CD8-positive, alpha-beta memory T cell (primary cell): Measurements from ENCODE around the gene ABCA1. TPM values are rescaled to one million over a fixed set of nuclear protein-coding genes. Genes with fewer than 3 reads are reported as not detected.

ENCODE experiments used
- CTCF ChIA-PET: fragments of 350-600 bp; sonication (Branson Sonifier 250); formaldehyde crosslinking; loops from one replicate; lab custom pipeline; 2021; ENCODE audit warnings: antibody characterized with exemption; lab: Charles Lee
- POLR2A ChIA-PET: fragments of 350-600 bp; sonication (Branson Sonifier 250); formaldehyde crosslinking; loops from one replicate; lab custom pipeline; 2021; ENCODE audit warnings: antibody characterized with exemption; lab: Charles Lee
- DNase-seq, 5 donors: peaks; one replicate each; pipeline versions ENCODE4 v3.0.0 to v3.0.0-alpha.2; 2020 to 2022; ENCODE audit warnings: mixed read lengths in 1 of 5
- H3K27ac ChIP-seq: one replicate; pipeline ENCODE4 v1.7.0; 2013; ENCODE audit warnings: low read depth, mild to moderate bottlenecking, low read length, moderate library complexity
- H3K27me3 ChIP-seq: 2 replicates; pipeline ENCODE4 v1.7.0; 2013; ENCODE audit warnings: low read length, mild to moderate bottlenecking; ENCODE audit not compliant: insufficient read depth, poor library complexity, severe bottlenecking
- H3K36me3 ChIP-seq: 2 replicates; pipeline ENCODE4 v1.7.0; 2013; ENCODE audit warnings: mild to moderate bottlenecking, low read length, moderate library complexity; ENCODE audit not compliant: insufficient read depth
- H3K4me1 ChIP-seq: 2 replicates; pipeline ENCODE4 v1.7.0; 2013; ENCODE audit warnings: mild to moderate bottlenecking, low read length, moderate library complexity; ENCODE audit not compliant: insufficient read depth
- H3K4me3 ChIP-seq: 2 replicates; pipeline ENCODE4 v1.7.0; 2013; ENCODE audit warnings: mild to moderate bottlenecking, low read length
- H3K9me3 ChIP-seq: 2 replicates; pipeline ENCODE4 v1.7.0; 2013; ENCODE audit warnings: mild to moderate bottlenecking, low read length
- H3K27ac Mint-ChIP-seq, 8 donors: one replicate each; pipeline ENCODE4 v1.8.0; 2020 to 2021; ENCODE audit warnings: mixed read lengths in 8 of 8, mild to moderate bottlenecking in 6 of 8, inconsistent platforms in 3 of 8, moderate library complexity in 3 of 8
- H3K27me3 Mint-ChIP-seq, 2 donors: one replicate each; pipeline ENCODE4 v1.8.0; 2020 to 2021; ENCODE audit warnings: mixed read lengths in 2 of 2, mild to moderate bottlenecking in 1 of 2, moderate library complexity in 1 of 2
- H3K36me3 Mint-ChIP-seq, 3 donors: one replicate each; pipeline ENCODE4 v1.8.0; 2020 to 2021; ENCODE audit warnings: mixed read lengths in 3 of 3, inconsistent platforms in 1 of 3, mild to moderate bottlenecking in 1 of 3
- H3K4me1 Mint-ChIP-seq, 3 donors: one replicate each; pipeline ENCODE4 v1.8.0; 2020 to 2021; ENCODE audit warnings: mixed read lengths in 3 of 3, inconsistent platforms in 1 of 3, mild to moderate bottlenecking in 1 of 3
- H3K4me3 Mint-ChIP-seq, 7 donors: one replicate each; pipeline ENCODE4 v1.8.0; 2020 to 2021; ENCODE audit warnings: mixed read lengths in 7 of 7, mild to moderate bottlenecking in 6 of 7, moderate library complexity in 4 of 7, inconsistent platforms in 2 of 7
- H3K9me3 Mint-ChIP-seq, 5 donors: one replicate each; pipeline ENCODE4 v1.8.0; 2020 to 2022; ENCODE audit warnings: mixed read lengths in 5 of 5, mild to moderate bottlenecking in 3 of 5, moderate library complexity in 2 of 5, inconsistent platforms in 1 of 5
- polyA plus RNA-seq: library from polyadenylated mRNA; unstranded; fragments of 300-500 nt; fragmentation: Illumina TruSeq; gene quantifications from one replicate; pipeline ENCODE4 v1.2.3, GENCODE V29; 2021
- total RNA-seq, 2 experiments: library from RNA; stranded (reverse); gene quantifications; one replicate each; pipeline ENCODE4 v1.2.3, GENCODE V29; 2021

ABCA1 gene
- total and polyA plus RNA-seq, 3 experiments from 2014 or later: 0.83 to 0.89 TPM; not detected in 1

DNA sequence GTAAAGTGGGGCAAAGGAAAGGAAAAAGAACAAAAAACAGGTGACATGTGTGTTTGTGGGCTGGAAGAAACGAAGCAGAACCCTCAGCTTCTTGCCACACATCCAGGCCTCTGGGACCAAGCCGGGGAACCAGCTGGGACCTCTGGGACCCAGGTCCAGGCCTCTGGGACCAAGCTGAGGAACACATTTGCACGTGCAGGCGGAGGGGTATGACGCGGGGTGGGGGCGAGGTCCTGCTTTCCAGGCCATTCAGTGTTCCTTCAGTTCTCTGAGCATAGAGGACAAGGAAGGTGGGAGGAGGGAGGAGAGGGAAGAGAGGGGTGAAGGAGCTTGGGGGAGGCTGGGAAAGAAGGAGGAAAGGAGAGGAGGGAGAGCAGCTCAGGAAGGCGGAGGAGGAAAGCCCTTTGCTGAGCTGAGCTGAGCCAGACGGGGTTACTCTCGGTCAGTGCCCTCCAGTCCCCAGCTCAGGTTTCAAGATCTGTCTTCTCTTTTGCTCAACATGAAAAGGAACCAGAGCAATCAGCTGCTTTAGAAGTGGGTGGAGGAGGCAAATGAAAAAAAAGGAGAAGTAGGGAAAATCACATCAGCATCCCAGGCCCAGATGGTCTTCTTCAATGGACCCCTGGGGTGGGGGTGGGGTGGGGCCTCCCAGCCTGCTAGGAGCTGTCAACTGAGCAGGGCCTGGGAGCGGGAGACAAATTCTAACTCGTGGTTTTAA is 59.1 kb downstream of the ABCA1 start:
- no peak for DNase-seq
- CTCF ChIA-PET: no interaction called here

GRCh38 chr9:104868303-104868686 is 59.7 kb downstream of the ABCA1 start:
- Histone ChIP-seq H3K27me3 (no peaks in the 10 kb centered on the region), H3K9me3 (no peaks in the 10 kb centered on the region), H3K4me3 (no peak overlapping the region), H3K36me3 (no peaks in the 10 kb centered on the region), H3K27ac (no peak overlapping the region), H3K4me1 (peaks cover 5% of the 10 kb centered on the region)
- Mint-ChIP-seq H3K36me3 (peaks cover 0 to 6% (median 0%) of the 10 kb centered on the region in 3 donors), H3K4me3 (no peak overlapping the region), H3K9me3 (no peaks in the 10 kb centered on the region), H3K27ac (no peak overlapping the region), H3K4me1 (no peaks in the 10 kb centered on the region), H3K27me3 (peaks cover 2 to 11% of the 10 kb centered on the region in 2 donors)
- ChIA-PET CTCF (no interaction called here), POLR2A (no interaction called here)
- no peak for DNase-seq

More for the DNA sequence above, 59.1 kb downstream of the ABCA1 start:
- Histone ChIP-seq H3K27me3 (no peaks in the 10 kb centered on the region), H3K27ac (no peak overlapping the region), H3K36me3 (no peaks in the 10 kb centered on the region), H3K4me3 (no peak overlapping the region), H3K9me3 (no peaks in the 10 kb centered on the region), H3K4me1 (no peaks in the 10 kb centered on the region)
- POLR2A ChIA-PET: no interaction called here
- Mint-ChIP-seq H3K9me3 (no peaks in the 10 kb centered on the region), H3K27me3 (peaks cover 2 to 10% of the 10 kb centered on the region in 2 donors), H3K4me1 (no peaks in the 10 kb centered on the region), H3K4me3 (no peak overlapping the region), H3K36me3 (peaks cover 0 to 6% (median 0%) of the 10 kb centered on the region in 3 donors), H3K27ac (no peak overlapping the region)

DNA sequence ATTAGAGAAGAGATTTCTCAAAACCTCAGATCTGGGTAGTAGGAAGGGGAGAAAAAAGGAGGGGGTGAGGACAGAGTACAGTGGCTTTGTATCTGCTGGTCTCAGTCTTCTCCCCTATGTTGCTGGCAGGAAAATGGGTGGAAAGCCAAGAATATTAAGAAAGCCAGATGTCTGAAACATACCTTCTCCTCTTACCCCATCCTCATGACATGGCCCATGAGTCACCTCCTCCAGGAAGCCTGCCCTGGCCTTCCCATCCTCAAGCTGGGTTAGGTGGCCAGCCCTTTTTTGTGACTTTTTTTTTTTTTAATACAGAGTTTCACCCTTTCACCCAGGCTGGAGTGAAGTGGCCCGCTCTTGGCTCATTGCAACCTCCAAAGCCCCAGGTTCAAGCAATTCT is 61.8 kb downstream of the ABCA1 start:
- POLR2A ChIA-PET: no interaction called here
- no peak overlapping the region for H3K4me3 Mint-ChIP-seq
- CTCF ChIA-PET: no interaction called here

GRCh38 chr9:104864675-104865104 is 63.3 kb downstream of the ABCA1 start:
- H3K27ac ChIP-seq: no peak overlapping the region
- no peak overlapping the region for H3K4me3 ChIP-seq
- Mint-ChIP-seq H3K27me3 (peaks cover 2 to 11% of the 10 kb centered on the region in 2 donors), H3K9me3 (no peaks in the 10 kb centered on the region), H3K4me1 (no peaks in the 10 kb centered on the region), H3K27ac (peak overlapping the region in 1 of 8 donors; percentile 3), H3K4me3 (peak overlapping the region in 1 of 7 donors; percentile 59), H3K36me3 (peaks cover 0 to 6% (median 1%) of the 10 kb centered on the region in 3 donors)
- no peak for DNase-seq
- H3K4me1 ChIP-seq: peaks cover 5% of the 10 kb centered on the region
- no peaks in the 10 kb centered on the region for H3K36me3 ChIP-seq
- CTCF ChIA-PET: interaction anchor here (0.6 to 4.4 kb wide), 2 partner anchors 551 to 1030 kb away, joined by 3 to 28 read pairs; no protein-coding TSS in a partner anchor
- H3K27me3 ChIP-seq: no peaks in the 10 kb centered on the region
- no peaks in the 10 kb centered on the region for H3K9me3 ChIP-seq
- POLR2A ChIA-PET: no interaction called here

More for the DNA sequence above, 61.8 kb downstream of the ABCA1 start:
- Histone ChIP-seq H3K36me3 (no peaks in the 10 kb centered on the region), H3K4me3 (no peak overlapping the region), H3K27me3 (no peaks in the 10 kb centered on the region), H3K27ac (no peak overlapping the region), H3K9me3 (no peaks in the 10 kb centered on the region), H3K4me1 (peaks cover 5% of the 10 kb centered on the region)
- Mint-ChIP-seq H3K27ac (no peak overlapping the region), H3K9me3 (no peaks in the 10 kb centered on the region), H3K4me1 (no peaks in the 10 kb centered on the region), H3K36me3 (peaks cover 0 to 6% (median 0%) of the 10 kb centered on the region in 3 donors), H3K27me3 (peaks cover 2 to 11% of the 10 kb centered on the region in 2 donors)
- no peak for DNase-seq

- H3K27ac Mint-ChIP-seq: peak overlapping the region in 1 of 8 donors; percentile 0
- Histone ChIP-seq H3K27ac (no peak overlapping the region), H3K27me3 (no peaks in the 10 kb centered on the region), H3K36me3 (no peaks in the 10 kb centered on the region), H3K9me3 (no peaks in the 10 kb centered on the region), H3K4me3 (no peak overlapping the region), H3K4me1 (peaks cover 5% of the 10 kb centered on the region)
- ChIA-PET CTCF (interaction anchor here (0.8 to 4.4 kb wide), 10 partner anchors 14 to 552 kb away, joined by 3 to 28 read pairs (median 4); no protein-coding TSS in a partner anchor), POLR2A (no interaction called here)
- H3K4me3 Mint-ChIP-seq: no peak overlapping the region
- no peaks in the 10 kb centered on the region for H3K4me1 Mint-ChIP-seq
- peak; percentile 5 to 58 (median 36) for DNase-seq
- H3K36me3 Mint-ChIP-seq: peaks cover 0 to 6% (median 1%) of the 10 kb centered on the region in 3 donors
- peaks cover 2 to 11% of the 10 kb centered on the region in 2 donors for H3K27me3 Mint-ChIP-seq
- H3K9me3 Mint-ChIP-seq: no peaks in the 10 kb centered on the region
Measured at GRCh38 chr9:104863180-104863883, 64.6 kb downstream of the ABCA1 start.

GRCh38 chr9:104861397-104861796 is 66.6 kb downstream of the ABCA1 start:
- no peak overlapping the region for H3K4me3 Mint-ChIP-seq
- no peaks in the 10 kb centered on the region for H3K9me3 ChIP-seq
- H3K27ac ChIP-seq: no peak overlapping the region
- H3K27me3 ChIP-seq: no peaks in the 10 kb centered on the region
- H3K36me3 ChIP-seq: no peaks in the 10 kb centered on the region
- peaks cover 5% of the 10 kb centered on the region for H3K4me1 ChIP-seq
- H3K4me3 ChIP-seq: no peak overlapping the region
- H3K27me3 Mint-ChIP-seq: peaks cover 0 to 11% of the 10 kb centered on the region in 2 donors
- no peaks in the 10 kb centered on the region for H3K4me1 Mint-ChIP-seq
- ChIA-PET CTCF (interaction anchor here (0.7 to 4.4 kb wide), 3 partner anchors 295 to 554 kb away, joined by 3 to 28 read pairs (median 3); no protein-coding TSS in a partner anchor), POLR2A (no interaction called here)
- H3K27ac Mint-ChIP-seq: peak overlapping the region in 1 of 8 donors; percentile 32
- no peaks in the 10 kb centered on the region for H3K9me3 Mint-ChIP-seq
- DNase-seq: no peak
- peaks cover 0 to 6% (median 1%) of the 10 kb centered on the region in 3 donors for H3K36me3 Mint-ChIP-seq

DNA sequence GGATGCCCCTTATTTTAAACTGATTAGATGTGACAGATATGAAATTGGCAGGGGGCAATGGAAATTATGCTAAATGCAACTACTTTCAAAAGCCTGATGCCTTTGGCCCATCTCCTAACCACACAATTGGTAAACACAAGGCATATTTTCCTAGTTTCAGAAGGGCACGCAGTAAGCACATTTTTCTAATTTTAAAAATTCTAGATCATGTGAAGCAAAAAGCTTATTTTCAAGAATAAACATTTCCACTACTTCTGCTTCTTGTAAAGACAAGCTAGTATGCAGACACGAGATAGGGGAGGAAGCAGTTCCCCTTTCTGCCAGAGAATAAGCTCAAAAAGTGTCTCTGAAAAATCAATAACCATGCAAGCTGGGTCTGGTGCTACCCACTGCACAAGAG is 67.7 kb downstream of the ABCA1 start:
- Mint-ChIP-seq H3K4me3 (no peak overlapping the region), H3K27ac (no peak overlapping the region), H3K27me3 (peaks cover 0 to 4% of the 10 kb centered on the region in 2 donors), H3K4me1 (no peaks in the 10 kb centered on the region), H3K9me3 (no peaks in the 10 kb centered on the region), H3K36me3 (peaks cover 0 to 4% (median 1%) of the 10 kb centered on the region in 3 donors)
- POLR2A ChIA-PET: interaction anchor here (0.7 kb wide), 1 partner anchor 20 kb away, joined by 6 read pairs; no protein-coding TSS in a partner anchor
- no peaks in the 10 kb centered on the region for H3K9me3 ChIP-seq
- no peaks in the 10 kb centered on the region for H3K27me3 ChIP-seq
- DNase-seq: no peak
- peaks cover 5% of the 10 kb centered on the region for H3K4me1 ChIP-seq
- CTCF ChIA-PET: interaction anchor here (0.7 kb wide), 1 partner anchor 87 kb away, joined by 3 read pairs; no protein-coding TSS in a partner anchor
- H3K36me3 ChIP-seq: no peaks in the 10 kb centered on the region
- H3K27ac ChIP-seq: no peak overlapping the region
- H3K4me3 ChIP-seq: no peak overlapping the region

- Histone ChIP-seq H3K9me3 (no peaks in the 10 kb centered on the region), H3K36me3 (no peaks in the 10 kb centered on the region), H3K27me3 (no peaks in the 10 kb centered on the region), H3K4me3 (no peak overlapping the region), H3K4me1 (peaks cover 5% of the 10 kb centered on the region), H3K27ac (no peak overlapping the region)
- no peaks in the 10 kb centered on the region for H3K4me1 Mint-ChIP-seq
- POLR2A ChIA-PET: no interaction called here
- H3K9me3 Mint-ChIP-seq: no peaks in the 10 kb centered on the region
- no peak for DNase-seq
- H3K27me3 Mint-ChIP-seq: peaks cover 0 to 4% of the 10 kb centered on the region in 2 donors
- peaks cover 0 to 4% (median 1%) of the 10 kb centered on the region in 3 donors for H3K36me3 Mint-ChIP-seq
- H3K4me3 Mint-ChIP-seq: no peak overlapping the region
- H3K27ac Mint-ChIP-seq: no peak overlapping the region
- CTCF ChIA-PET: no interaction called here
Measured at GRCh38 chr9:104858846-104859245, 69.1 kb downstream of the ABCA1 start.
